Aorta (tissue), 5 donors: ENCODE measurements around the gene EPB41L2. TPM values are rescaled to one million over a fixed set of nuclear protein-coding genes. Genes with fewer than 3 reads are reported as not detected.

Source experiments
- ATAC-seq: fragments of 200-7000 bp; cut with Tn5 transposase; one replicate; pipeline ENCODE4 v1.9.1; 2022; ENCODE audit warnings: moderate library complexity; ENCODE audit not compliant: low FRiP score
- DNase-seq, 2 donors: peaks; one replicate each; pipeline ENCODE4 v3.0.0-alpha.2; 2020
- H3K27ac ChIP-seq, 2 donors: one replicate each; pipeline ENCODE4 v1.5.1; 2013; ENCODE audit warnings: low read length in 2 of 2, mild to moderate bottlenecking in 2 of 2, moderate library complexity in 2 of 2, control low read depth in 1 of 2, inconsistent platforms in 1 of 2, low read depth in 1 of 2
- H3K27me3 ChIP-seq, 2 donors: one replicate each; pipeline ENCODE4 v1.6.1; 2013; ENCODE audit warnings: control low read depth in 1 of 2, low read length in 1 of 2, mild to moderate bottlenecking in 1 of 2, moderate library complexity in 1 of 2; ENCODE audit not compliant: insufficient read depth in 2 of 2, control insufficient read depth in 1 of 2
- H3K36me3 ChIP-seq, 2 donors: one replicate each; pipeline ENCODE4 v1.6.1; 2013; ENCODE audit warnings: control low read depth in 1 of 2, low read length in 1 of 2, mild to moderate bottlenecking in 1 of 2; ENCODE audit not compliant: insufficient read depth in 2 of 2, control insufficient read depth in 1 of 2
- H3K4me1 ChIP-seq, 2 donors: one replicate each; pipeline ENCODE4 v1.6.1; 2013; ENCODE audit warnings: low read length in 2 of 2, control low read depth in 1 of 2, mild to moderate bottlenecking in 1 of 2, moderate library complexity in 1 of 2; ENCODE audit not compliant: insufficient read depth in 2 of 2, control insufficient read depth in 1 of 2
- H3K4me3 ChIP-seq, 2 donors: one replicate each; pipeline ENCODE4 v1.5.1; 2013; ENCODE audit warnings: low read length in 2 of 2, control low read depth in 1 of 2, mild to moderate bottlenecking in 1 of 2
- H3K9me3 ChIP-seq: one replicate; pipeline ENCODE4 v1.6.1; 2013; ENCODE audit warnings: mild to moderate bottlenecking, low read length; ENCODE audit not compliant: control insufficient read depth
- WGBS, 2 donors: extraction: QIAGEN DNeasy Blood & Tissue Kit; methylation state at CpG; one replicate each; pipeline ENCODE4 v1.1.7; 2013; 5-methylcytosine and 5-hydroxymethylcytosine counted together
- intact Hi-C, 2 donors: fragments of 100-400 bp; cut with DNase I; formaldehyde crosslinking; loops; one replicate each; pipeline versions ENCODE4 v1.14.2 to v1.15.0; 2022
- polyA plus RNA-seq, 2 donors: library from polyadenylated mRNA; stranded (reverse); fragments of 200-250 nt; gene quantifications; one replicate each; pipeline ENCODE4 v1.2.3, GENCODE V29; 2013
- total RNA-seq, 2 donors: library from RNA; stranded (reverse); fragmentation: NEBNext Ultra II Directional; extraction: Animal tissue kit (Norgen Biotek cat#: 25700); gene quantifications; one replicate each; pipeline ENCODE4 v1.2.1, GENCODE V29; 2021
- donor health status: healthy with polysubstance abuse.
- donor health status: Bipolar disorder and iron deficiency.
- donor health status: DM: no; HTN: no; CAD: no.
- donor health status: DM: no; HTN: no; CAD: no.
- donor health status: DM: yes; HTN: yes; CAD: no.

Gene EPB41L2
- total and polyA plus RNA-seq, 4 donors: 36.1 to 340 (median 118) TPM

DNA sequence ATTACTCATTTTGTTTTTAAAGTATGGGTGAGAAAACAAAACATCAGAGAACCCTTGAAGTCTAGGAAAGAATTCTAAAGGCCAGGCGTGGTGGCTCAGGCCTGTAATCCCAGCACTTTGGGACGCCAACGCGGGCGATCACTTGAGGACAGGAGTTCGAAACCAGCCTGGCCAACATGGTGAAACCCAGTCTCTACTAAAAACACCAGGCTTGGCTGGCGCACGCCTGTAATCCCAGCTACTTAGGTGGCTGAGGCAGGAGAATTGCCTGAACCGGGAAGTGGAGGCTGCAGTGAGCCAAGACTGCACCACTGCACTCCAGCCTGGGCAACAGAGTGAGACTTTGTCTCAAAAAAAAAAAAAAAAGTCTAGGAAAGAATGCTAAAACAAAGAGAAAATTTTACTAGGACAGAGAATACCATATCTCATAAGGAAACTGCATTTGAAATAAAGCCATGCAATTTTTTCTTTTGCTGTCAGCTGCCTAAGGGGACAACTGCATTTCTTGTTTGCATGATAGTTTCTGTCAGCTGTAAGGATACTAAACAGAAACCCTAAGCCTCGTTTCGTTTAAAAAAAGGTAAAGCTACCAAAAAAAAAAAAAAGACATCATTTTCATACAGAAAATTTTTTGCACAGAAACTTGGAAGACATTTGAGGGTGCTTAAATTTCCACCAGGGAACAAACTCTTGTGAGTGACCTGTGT, 203.7 kb downstream of the EPB41L2 start:
- ATAC-seq: no peak
- no peak for DNase-seq
- no peaks in the 10 kb centered on the region for H3K9me3 ChIP-seq
- no peaks in the 10 kb centered on the region for H3K4me1 ChIP-seq
- H3K4me3 ChIP-seq: no peak overlapping the region
- WGBS, 2 donors: 85 to 87% methylated on average over 11 of the region's 11 CpGs
- H3K36me3 ChIP-seq: peaks cover 0 to 8% of the 10 kb centered on the region in 2 donors
- H3K27ac ChIP-seq: no peak overlapping the region
- no peaks in the 10 kb centered on the region for H3K27me3 ChIP-seq
- intact Hi-C loops: no loop called here

- Histone ChIP-seq H3K9me3 (no peaks in the 10 kb centered on the region), H3K27ac (no peak overlapping the region), H3K4me3 (no peak overlapping the region), H3K36me3 (peaks cover 0 to 8% of the 10 kb centered on the region in 2 donors), H3K4me1 (no peaks in the 10 kb centered on the region), H3K27me3 (no peaks in the 10 kb centered on the region)
- intact Hi-C loops: no loop called here
- ATAC-seq (no peak), DNase-seq (no peak)
- WGBS, 2 donors: 45 to 53% methylated on average over 2 of the region's 2 CpGs
Observed at GRCh38 chr6:130858498-130859160, 204.4 kb downstream of the EPB41L2 start.

DNA sequence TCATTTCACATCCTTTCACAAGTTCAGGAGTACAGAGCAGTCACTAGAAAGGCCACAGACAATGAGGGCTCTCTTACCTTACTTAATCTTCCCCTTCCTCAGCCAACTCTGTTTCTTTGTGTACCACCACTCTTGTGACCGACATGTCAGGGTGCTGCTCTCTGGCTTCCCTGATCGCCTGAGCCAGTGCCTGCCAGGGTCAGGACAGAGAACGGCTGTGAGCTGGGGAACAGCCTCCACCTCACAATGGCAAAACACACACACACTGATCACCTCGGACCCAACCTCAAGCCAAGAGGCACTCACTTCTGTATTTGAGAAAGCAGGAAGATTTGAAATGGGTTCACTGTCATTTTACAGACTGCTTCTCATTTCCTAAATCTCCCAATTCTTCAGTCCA, 205.0 kb downstream of the EPB41L2 start:
- DNase-seq (no peak), ATAC-seq (no peak)
- intact Hi-C loops: no loop called here
- Histone ChIP-seq H3K4me3 (no peak overlapping the region), H3K27ac (no peak overlapping the region), H3K4me1 (no peaks in the 10 kb centered on the region), H3K36me3 (peaks cover 0 to 6% of the 10 kb centered on the region in 2 donors), H3K27me3 (no peaks in the 10 kb centered on the region), H3K9me3 (no peaks in the 10 kb centered on the region)
- 86 to 88% methylated on average over 4 of the region's 4 CpGs for WGBS, 2 donors

GRCh38 chr6:130853555-130854183, 209.4 kb downstream of the EPB41L2 start:
- 51 to 64% methylated on average over 5 of the region's 5 CpGs for WGBS, 2 donors
- Histone ChIP-seq H3K36me3 (peaks cover 0 to 3% of the 10 kb centered on the region in 2 donors), H3K9me3 (no peaks in the 10 kb centered on the region), H3K27me3 (no peaks in the 10 kb centered on the region), H3K4me3 (no peak overlapping the region), H3K4me1 (no peaks in the 10 kb centered on the region), H3K27ac (no peak overlapping the region)
- no peak for DNase-seq
- ATAC-seq: no peak
- intact Hi-C loops: no loop called here

GRCh38 chr6:130852844-130853554, 210.0 kb downstream of the EPB41L2 start:
- 42 to 51% methylated on average over 7 of the region's 7 CpGs for WGBS, 2 donors
- intact Hi-C loops: no loop called here

DNA sequence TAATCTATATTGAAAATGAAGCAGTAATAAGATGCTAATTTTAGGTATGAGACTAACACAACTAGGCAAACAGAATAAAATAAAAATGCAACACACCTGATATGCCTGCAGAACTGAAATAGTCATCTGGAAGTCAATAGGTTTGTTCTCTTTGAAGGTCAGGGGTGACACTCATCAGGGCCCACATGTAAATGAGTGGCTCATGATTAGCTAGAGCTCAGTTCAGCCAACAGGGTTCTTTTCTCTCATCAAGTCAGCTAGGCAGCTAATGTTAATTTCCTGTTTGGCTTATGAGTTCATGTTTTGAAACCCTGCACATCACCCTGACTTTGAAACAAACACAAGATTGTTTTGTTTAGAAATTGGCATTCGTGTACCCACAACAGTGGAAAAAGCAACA, 212.0 kb downstream of the EPB41L2 start:
- Histone ChIP-seq H3K4me3 (no peak overlapping the region), H3K27ac (no peak overlapping the region), H3K36me3 (no peaks in the 10 kb centered on the region), H3K4me1 (no peaks in the 10 kb centered on the region), H3K9me3 (no peaks in the 10 kb centered on the region), H3K27me3 (no peaks in the 10 kb centered on the region)
- no peak for DNase-seq
- intact Hi-C loops: no loop called here
- ATAC-seq: no peak
- 73 to 86% methylated on average over 1 of the region's 1 CpG for WGBS, 2 donors

More at GRCh38 chr6:130852844-130853554, 210.0 kb downstream of the EPB41L2 start:
- no peak overlapping the region for H3K4me3 ChIP-seq
- ATAC-seq (no peak), DNase-seq (no peak)
- no peak overlapping the region for H3K27ac ChIP-seq
- H3K9me3 ChIP-seq: no peaks in the 10 kb centered on the region
- no peaks in the 10 kb centered on the region for H3K4me1 ChIP-seq
- H3K27me3 ChIP-seq: no peaks in the 10 kb centered on the region
- peaks cover 0 to 1% of the 10 kb centered on the region in 2 donors for H3K36me3 ChIP-seq

GRCh38 chr6:130849594-130849993, 213.5 kb downstream of the EPB41L2 start:
- Histone ChIP-seq H3K27ac (no peak overlapping the region), H3K36me3 (no peaks in the 10 kb centered on the region), H3K4me1 (no peaks in the 10 kb centered on the region), H3K4me3 (no peak overlapping the region), H3K9me3 (no peaks in the 10 kb centered on the region), H3K27me3 (no peaks in the 10 kb centered on the region)
- DNase-seq: no peak
- WGBS, 2 donors: 98 to 100% methylated on average over 1 of the region's 1 CpG
- intact Hi-C loops: loop anchor here in 1 of 2 donors (10.0 kb wide), 1 partner anchor 525 kb away; no protein-coding TSS in a partner anchor
- no peak for ATAC-seq

DNA sequence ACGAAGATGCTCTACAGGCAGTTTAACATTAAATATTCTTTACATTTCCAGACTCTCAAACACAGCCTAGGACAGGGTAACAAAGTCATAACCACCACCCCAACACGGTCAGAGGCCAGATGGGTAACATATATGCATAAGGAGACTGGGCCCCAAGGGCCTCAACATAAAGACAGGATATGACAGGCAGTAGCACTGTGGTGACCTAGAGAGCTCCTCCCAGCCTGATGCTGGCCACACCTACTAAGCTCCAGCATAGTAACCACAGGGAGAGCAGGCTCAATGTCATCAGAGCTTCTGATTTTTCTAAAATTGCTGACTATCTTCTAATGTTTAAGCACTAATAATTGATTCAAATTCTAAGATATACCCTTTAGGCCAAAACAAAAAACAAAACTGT, 214.1 kb downstream of the EPB41L2 start:
- no peaks in the 10 kb centered on the region for H3K4me1 ChIP-seq
- intact Hi-C loops: loop anchor here in 1 of 2 donors (10.0 kb wide), 1 partner anchor 524 kb away; no protein-coding TSS in a partner anchor
- ATAC-seq (no peak), DNase-seq (no peak)
- H3K9me3 ChIP-seq: no peaks in the 10 kb centered on the region
- no peaks in the 10 kb centered on the region for H3K36me3 ChIP-seq
- H3K27ac ChIP-seq: no peak overlapping the region
- H3K27me3 ChIP-seq: no peaks in the 10 kb centered on the region
- H3K4me3 ChIP-seq: no peak overlapping the region
- 90 to 93% methylated on average over 2 of the region's 2 CpGs for WGBS, 2 donors
